ENCODE results near the gene RNF213.

The RNF213 gene

GRCh38 chr17:80365001-80365965, 104.6 kb downstream of the RNF213 start:
- DNase-seq (ENCODE audit: low read depth in 1 of 2, low spot score in 1 of 2) = no peak

DNA sequence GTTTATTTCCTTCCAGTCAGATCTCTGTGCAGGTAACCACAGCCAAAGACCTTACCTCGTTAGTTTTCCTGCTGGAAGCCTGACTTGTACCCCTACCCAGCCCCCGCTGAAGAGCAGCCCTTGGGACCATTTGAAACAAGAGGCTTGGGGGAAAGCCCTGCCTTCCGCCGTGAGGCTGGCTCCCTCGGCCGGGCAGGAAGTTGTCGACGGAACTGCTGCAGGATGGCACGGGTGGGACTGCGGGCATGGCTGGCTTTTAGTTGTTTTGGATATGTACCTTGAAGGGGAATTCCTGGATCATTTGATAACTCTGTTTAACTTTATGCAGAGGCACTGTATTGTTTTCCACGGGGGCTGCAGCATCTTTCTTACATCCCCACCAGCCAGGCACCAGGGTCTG, 105.3 kb downstream of the RNF213 start:
- no peak for DNase-seq (ENCODE audit: low read depth in 1 of 2, low spot score in 1 of 2)

GRCh38 chr17:80367503-80367902, 106.9 kb downstream of the RNF213 start:
- no peak for DNase-seq (ENCODE audit: low read depth in 1 of 2, low spot score in 1 of 2)

- no peak for DNase-seq (ENCODE audit: low read depth in 1 of 2, low spot score in 1 of 2)
Observed at GRCh38 chr17:80371196-80371595, 110.5 kb downstream of the RNF213 start.

- no peak for DNase-seq (ENCODE audit: low read depth in 1 of 2, low spot score in 1 of 2)
Observed at GRCh38 chr17:80372456-80372855, 111.8 kb downstream of the RNF213 start.

DNA sequence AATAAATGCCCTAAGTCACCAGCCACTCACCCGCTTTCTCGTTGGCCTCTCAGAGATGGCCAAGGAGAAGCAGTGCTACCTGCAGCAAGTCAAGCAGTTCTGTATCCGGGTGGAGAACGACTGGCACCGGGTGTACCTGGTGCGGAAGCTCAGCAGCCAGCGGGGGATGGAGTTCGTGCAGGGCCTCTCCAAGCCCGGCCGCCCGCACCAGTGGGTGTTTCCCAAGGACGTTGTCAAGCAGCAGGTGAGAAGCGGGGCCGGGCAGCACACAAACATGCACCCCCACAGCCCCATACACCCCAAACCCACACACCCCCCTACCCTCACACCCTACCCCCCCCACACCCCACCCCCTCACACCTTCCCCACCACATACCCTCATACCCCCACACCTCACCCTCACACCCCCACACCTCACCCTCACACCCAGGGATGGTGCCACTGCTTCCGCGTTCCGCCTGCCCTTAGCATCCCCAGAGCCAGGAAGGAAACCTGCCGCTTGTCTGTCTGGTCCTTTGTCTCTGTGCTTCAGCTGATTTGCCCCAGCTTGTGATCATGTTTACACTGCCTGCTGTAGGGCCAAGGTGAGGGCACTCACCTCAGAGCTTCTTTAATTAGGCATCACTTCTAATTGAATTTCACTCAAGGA, 112.4 kb downstream of the RNF213 start:
- no peak for DNase-seq (ENCODE audit: low read depth in 1 of 2, low spot score in 1 of 2)

- DNase-seq (ENCODE audit: low read depth in 1 of 2, low spot score in 1 of 2) = no peak
Observed at GRCh38 chr17:80374039-80374731, 113.5 kb downstream of the RNF213 start.

GRCh38 chr17:80374732-80375585, 114.3 kb downstream of the RNF213 start:
- DNase-seq (ENCODE audit: low read depth in 1 of 2, low spot score in 1 of 2) = no peak

DNA sequence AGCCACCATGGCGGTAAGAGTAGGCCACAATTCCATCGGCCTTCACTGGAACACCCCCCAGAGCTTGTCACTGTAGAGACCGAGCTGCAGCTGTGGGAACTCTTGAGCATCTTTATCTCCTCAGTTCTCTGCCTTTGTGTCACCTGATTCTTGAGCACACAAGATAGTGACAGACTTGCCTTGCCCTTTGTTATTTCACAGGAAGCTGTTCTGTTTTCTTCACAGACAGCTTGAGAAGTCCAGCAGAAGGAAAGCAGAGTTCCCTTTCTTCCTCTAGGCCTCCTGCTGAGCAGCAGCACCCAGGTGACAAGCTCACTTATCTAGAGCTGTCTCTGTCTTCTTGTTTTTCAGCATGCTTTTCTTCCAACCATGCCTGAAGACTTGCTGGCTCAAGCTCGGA, 115.9 kb downstream of the RNF213 start:
- DNase-seq (ENCODE audit: low read depth in 1 of 2, low spot score in 1 of 2) = no peak

DNA sequence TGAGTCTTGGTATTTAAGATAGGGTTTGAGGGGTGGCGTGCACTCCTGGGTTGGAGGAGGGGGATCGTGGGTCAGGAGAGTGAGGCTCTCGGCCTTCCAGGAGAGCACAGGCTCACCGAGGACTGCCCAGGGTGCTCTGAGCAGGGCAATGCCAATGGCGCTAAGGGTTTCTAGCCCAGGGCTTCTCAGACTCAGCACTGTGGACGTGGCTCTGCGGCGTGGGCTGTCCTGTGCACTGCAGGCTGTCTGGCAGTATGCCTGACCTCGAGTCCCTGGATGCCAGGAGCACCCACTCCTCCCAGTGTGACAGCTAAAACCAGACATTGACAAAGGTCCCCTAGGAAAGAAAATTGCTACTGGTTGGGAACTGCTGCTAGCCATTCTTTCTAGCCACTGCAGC, 117.1 kb downstream of the RNF213 start:
- DNase-seq (ENCODE audit: low read depth in 1 of 2, low spot score in 1 of 2) = no peak

GRCh38 chr17:80379348-80379747, 118.7 kb downstream of the RNF213 start:
- no peak for DNase-seq (ENCODE audit: low read depth in 1 of 2, low spot score in 1 of 2)

DNA sequence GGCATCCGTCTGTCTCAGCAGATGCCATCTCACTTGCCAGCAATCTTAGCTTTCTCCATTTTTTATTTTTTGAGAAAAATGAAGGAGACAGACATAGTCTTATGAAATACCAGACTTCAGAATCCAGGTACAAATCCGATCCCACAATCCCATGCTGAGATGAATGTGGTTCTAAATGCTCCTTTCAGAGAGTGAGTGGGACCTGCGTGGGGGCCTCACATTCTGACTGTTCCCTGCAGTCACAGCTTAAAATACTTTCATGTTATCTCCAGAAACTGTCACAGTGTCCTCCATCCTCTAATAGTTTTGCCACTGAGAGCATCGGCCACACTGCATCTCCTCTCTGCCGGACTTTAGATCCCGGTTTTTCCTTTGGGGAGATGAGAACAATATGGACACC, 119.4 kb downstream of the RNF213 start:
- DNase-seq (ENCODE audit: low read depth in 1 of 2, low spot score in 1 of 2) = no peak

DNA sequence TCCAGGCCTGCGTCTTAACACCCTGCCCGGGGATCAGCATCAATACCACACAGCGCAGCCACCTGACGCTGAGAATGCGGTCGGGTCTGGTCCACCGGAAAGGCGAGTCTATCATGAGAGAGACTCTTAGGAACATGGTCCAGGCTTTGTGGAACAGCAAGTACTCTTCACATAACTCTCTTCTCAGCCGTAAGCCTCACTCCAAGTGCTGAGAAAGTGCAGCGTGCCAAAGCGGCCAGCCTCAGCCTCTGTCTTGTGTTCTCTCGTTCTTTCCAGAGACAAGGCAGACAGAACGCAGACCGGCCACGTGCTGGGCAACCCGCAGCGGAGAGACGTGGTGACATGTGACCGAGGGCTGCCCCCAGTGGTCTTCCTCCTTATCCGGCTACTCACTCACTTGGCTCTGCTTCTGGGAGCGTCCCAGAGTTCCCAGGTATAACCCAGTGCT, 119.9 kb downstream of the RNF213 start:
- no peak for DNase-seq (ENCODE audit: low read depth in 1 of 2, low spot score in 1 of 2)

- no peak for DNase-seq (ENCODE audit: low read depth in 1 of 2, low spot score in 1 of 2)
Observed at GRCh38 chr17:80381416-80381923, 120.8 kb downstream of the RNF213 start.

DNA sequence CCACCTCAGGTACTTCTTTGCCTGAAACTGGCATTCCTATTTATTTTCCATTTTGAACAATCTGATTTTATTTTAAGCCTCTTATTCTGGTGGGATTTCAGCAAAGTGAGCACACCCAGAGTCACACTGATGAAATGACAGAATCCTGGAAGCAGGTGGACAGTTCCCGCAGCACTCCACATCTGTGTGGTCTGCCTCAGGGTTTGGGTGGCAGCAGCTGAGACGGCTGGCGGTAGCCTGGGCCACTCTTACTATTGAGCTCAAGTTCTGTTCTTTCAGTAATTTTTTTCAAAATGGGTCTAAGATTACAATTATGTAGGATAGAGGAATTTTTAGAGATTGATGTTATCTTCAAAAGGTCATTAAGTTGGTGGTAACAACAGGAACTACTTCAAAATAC, 121.8 kb downstream of the RNF213 start:
- DNase-seq (ENCODE audit: low read depth in 1 of 2, low spot score in 1 of 2) = no peak

GRCh38 chr17:80382956-80383355, 122.3 kb downstream of the RNF213 start:
- DNase-seq (ENCODE audit: low read depth in 1 of 2, low spot score in 1 of 2) = no peak

GRCh38 chr17:80384078-80384960, 123.7 kb downstream of the RNF213 start:
- no peak for DNase-seq (ENCODE audit: low read depth in 1 of 2, low spot score in 1 of 2)

- no peak for DNase-seq (ENCODE audit: low read depth in 1 of 2, low spot score in 1 of 2)
Observed at GRCh38 chr17:80385046-80385445, 124.4 kb downstream of the RNF213 start.

DNA sequence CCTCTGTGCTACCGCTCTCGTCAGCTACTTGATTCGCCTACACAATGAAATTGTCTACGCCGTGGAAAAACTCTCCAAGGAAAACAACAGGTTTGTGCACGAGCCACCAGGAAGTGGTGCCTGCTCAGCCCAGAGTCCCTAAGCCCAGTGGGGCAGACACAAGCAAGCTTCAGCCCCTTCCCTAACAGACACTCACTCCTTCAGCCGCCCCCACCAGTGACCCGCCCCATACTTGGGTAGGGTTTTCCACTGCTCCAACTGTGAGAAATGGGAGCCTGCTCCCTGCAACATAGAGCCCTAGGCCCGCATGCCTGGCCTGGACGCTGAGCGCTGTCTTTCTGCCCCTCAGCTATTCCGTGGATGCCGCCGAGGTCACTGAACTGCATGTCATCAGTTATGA, 125.7 kb downstream of the RNF213 start:
- DNase-seq (ENCODE audit: low read depth in 1 of 2, low spot score in 1 of 2) = no peak

GRCh38 chr17:80387071-80387470, 126.4 kb downstream of the RNF213 start:
- no peak for DNase-seq (ENCODE audit: low read depth in 1 of 2, low spot score in 1 of 2)
